ENCODE results near the gene FXYD7.
A peak's percentile ranks its signal among the peaks of the same experiment; 100 is the strongest.

Gene FXYD7

GRCh38 chr19:35138305-35138892 is 4.7 kb upstream of the FXYD7 start, which contains the start of gene FXYD1:
FXYD1 (plus strand) TSS chr19:35138824; CDS start chr19:35140080, 1,256 bp downstream.
- no peak within 1 kb of the TSS for H3K4me3 ChIP-seq (replicated peaks; ENCODE audit: low read depth, low read length)
- TF ChIP-seq, protein P1, sequence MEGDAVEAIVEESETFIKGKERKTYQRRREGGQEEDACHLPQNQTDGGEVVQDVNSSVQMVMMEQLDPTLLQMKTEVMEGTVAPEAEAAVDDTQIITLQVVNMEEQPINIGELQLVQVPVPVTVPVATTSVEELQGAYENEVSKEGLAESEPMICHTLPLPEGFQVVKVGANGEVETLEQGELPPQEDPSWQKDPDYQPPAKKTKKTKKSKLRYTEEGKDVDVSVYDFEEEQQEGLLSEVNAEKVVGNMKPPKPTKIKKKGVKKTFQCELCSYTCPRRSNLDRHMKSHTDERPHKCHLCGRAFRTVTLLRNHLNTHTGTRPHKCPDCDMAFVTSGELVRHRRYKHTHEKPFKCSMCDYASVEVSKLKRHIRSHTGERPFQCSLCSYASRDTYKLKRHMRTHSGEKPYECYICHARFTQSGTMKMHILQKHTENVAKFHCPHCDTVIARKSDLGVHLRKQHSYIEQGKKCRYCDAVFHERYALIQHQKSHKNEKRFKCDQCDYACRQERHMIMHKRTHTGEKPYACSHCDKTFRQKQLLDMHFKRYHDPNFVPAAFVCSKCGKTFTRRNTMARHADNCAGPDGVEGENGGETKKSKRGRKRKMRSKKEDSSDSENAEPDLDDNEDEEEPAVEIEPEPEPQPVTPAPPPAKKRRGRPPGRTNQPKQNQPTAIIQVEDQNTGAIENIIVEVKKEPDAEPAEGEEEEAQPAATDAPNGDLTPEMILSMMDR (IDR thresholded peaks at IDR 0.05; ENCODE audit: insufficient read depth, low read length, poor library complexity, severe bottlenecking): no peak
- no peaks in the 10 kb centered on the region for H3K36me3 ChIP-seq (ENCODE audit: control insufficient read depth, insufficient read depth, low read length)
- H3K27me3 ChIP-seq (replicated peaks; ENCODE audit: control insufficient read depth, insufficient read depth, low read length): no peaks in the 10 kb centered on the region; the same call in 1 of the 2 replicates
- no peak for DNase-seq (ENCODE audit: extremely low read depth, insufficient read length)

DNA sequence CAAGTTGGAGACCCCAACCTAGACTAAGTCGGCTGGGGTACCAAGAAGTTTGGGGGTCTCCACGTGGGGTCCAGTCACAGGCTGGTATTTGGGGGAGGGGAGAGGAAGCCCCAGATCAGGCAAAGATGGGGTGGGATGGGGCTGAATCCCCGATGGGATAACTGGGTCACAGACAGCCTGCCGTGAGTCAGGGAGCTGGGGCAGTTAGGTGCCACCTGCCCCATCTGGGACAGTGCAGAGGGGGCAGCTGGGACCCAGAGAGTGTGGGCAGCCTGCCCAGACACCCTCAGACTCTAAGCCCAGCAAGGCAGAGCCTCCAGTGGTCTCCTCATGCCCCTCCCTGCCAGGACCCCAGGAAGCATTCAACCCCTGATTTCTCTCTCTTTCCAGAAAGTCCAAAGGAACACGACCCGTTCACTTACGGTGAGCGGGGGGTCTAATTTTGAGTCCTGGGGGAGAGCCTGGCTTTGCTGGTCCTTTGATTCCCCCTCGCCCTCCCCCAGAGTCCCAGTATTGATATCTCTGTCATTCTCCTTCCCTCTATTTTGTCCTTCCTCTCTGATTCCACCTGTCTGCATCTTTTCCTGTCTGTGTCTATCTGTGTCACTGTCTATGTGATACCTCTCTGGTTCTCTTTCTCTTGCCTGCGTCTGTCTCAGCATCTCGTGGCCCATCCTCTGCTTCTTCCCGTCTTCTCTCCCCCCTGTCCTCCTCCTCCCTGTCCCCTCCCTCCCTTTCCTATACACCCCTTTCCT is 2.7 kb upstream of the FXYD7 start:
- TF ChIP-seq, protein P1 (IDR thresholded peaks at IDR 0.05; ENCODE audit: insufficient read depth, low read length, poor library complexity, severe bottlenecking): no peak
- Histone ChIP-seq H3K36me3 (ENCODE audit: control insufficient read depth, insufficient read depth, low read length) (no peaks in the 10 kb centered on the region), H3K27me3 (replicated peaks; ENCODE audit: control insufficient read depth, insufficient read depth, low read length) (no peaks in the 10 kb centered on the region; the same call in 1 of the 2 replicates), H3K4me3 (replicated peaks; ENCODE audit: low read depth, low read length) (no peak overlapping the region)
- DNase-seq (ENCODE audit: extremely low read depth, insufficient read length): no peak

GRCh38 chr19:35140962-35141836 is 1.9 kb upstream of the FXYD7 start:
- H3K4me3 ChIP-seq (replicated peaks; ENCODE audit: low read depth, low read length): 0 out of 2 replicates have a peak overlapping the region, but pooled peaks have one; percentile 1
- no peaks in the 10 kb centered on the region for H3K36me3 ChIP-seq (ENCODE audit: control insufficient read depth, insufficient read depth, low read length)
- TF ChIP-seq, protein P1 (IDR thresholded peaks at IDR 0.05; ENCODE audit: insufficient read depth, low read length, poor library complexity, severe bottlenecking): peak; percentile 81
- peak; percentile 84 for DNase-seq (ENCODE audit: extremely low read depth, insufficient read length)
- no peaks in the 10 kb centered on the region; the same call in 1 of the 2 replicates for H3K27me3 ChIP-seq (replicated peaks; ENCODE audit: control insufficient read depth, insufficient read depth, low read length)

- no peaks in the 10 kb centered on the region; the same call in 1 of the 2 replicates for H3K27me3 ChIP-seq (replicated peaks; ENCODE audit: control insufficient read depth, insufficient read depth, low read length)
- H3K36me3 ChIP-seq (ENCODE audit: control insufficient read depth, insufficient read depth, low read length): no peaks in the 10 kb centered on the region
- no peak for DNase-seq (ENCODE audit: extremely low read depth, insufficient read length)
- H3K4me3 ChIP-seq (replicated peaks; ENCODE audit: low read depth, low read length): no peak overlapping the region
- TF ChIP-seq, protein P1 (IDR thresholded peaks at IDR 0.05; ENCODE audit: insufficient read depth, low read length, poor library complexity, severe bottlenecking): no peak
Measured at GRCh38 chr19:35141837-35142605, 1.0 kb upstream of the FXYD7 start.

- DNase-seq (ENCODE audit: extremely low read depth, insufficient read length): peak; percentile 60
- Histone ChIP-seq H3K27me3 (replicated peaks; ENCODE audit: control insufficient read depth, insufficient read depth, low read length) (no peaks in the 10 kb centered on the region; the same call in 1 of the 2 replicates), H3K4me3 (replicated peaks; ENCODE audit: low read depth, low read length) (no peak overlapping the region), H3K36me3 (ENCODE audit: control insufficient read depth, insufficient read depth, low read length) (no peaks in the 10 kb centered on the region)
- TF ChIP-seq, protein P1 (IDR thresholded peaks at IDR 0.05; ENCODE audit: insufficient read depth, low read length, poor library complexity, severe bottlenecking): peak; percentile 67
Measured at GRCh38 chr19:35142606-35143230, 337 bp upstream of the FXYD7 start.

All from GM06990 (cell line).